Occipital lobe (tissue), 2 donors: Measurements from ENCODE around the gene CD300A. TPM values are rescaled to one million over a fixed set of nuclear protein-coding genes. Genes with fewer than 3 reads are reported as not detected.
"Not testable (repeated sequence)": the region's sequence is repeated elsewhere in the genome, so short reads cannot be mapped to it uniquely, and the experiment has no call there.

Experiments used
- DNase-seq: peaks from one replicate; lab custom pipeline; 2025; lab: John Stamatoyannopoulos, UW
- total RNA-seq: library from RNA; depleted of rRNA; stranded (reverse); fragments of >200 nt; gene quantifications from one replicate; pipeline ENCODE4 v1.2.3, GENCODE V29; 2014

The CD300A gene
- total RNA-seq, 1 donor from 2014 or later = 3.3 TPM

DNA sequence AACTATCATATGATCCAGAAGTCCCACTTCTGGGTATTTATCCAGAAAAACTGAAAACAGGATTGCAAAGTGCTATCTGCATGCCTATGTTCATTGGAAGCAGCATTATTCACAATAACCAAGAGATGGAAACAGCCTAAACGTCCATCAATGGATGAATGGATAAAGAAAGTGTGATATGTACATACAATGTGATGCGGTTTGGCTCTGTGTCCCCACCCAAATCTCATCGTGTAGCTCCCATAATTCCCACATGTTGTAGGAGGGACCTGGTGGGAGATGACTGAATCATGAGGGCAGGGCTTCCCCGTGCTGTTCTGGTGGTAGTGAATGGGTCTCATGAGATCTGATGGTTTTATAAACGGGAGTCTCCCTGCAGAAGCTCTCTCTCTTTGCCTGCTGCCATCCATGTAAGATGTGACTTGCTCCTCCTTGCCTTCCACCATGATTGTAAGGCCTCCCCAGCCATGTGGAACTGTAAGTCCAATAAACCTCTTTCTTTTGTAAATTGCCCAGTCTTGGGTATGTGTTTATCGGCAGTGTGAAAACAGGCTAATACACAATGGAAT, 52.1 kb downstream of the CD300A start:
- not testable (repeated sequence) for DNase-seq

DNA sequence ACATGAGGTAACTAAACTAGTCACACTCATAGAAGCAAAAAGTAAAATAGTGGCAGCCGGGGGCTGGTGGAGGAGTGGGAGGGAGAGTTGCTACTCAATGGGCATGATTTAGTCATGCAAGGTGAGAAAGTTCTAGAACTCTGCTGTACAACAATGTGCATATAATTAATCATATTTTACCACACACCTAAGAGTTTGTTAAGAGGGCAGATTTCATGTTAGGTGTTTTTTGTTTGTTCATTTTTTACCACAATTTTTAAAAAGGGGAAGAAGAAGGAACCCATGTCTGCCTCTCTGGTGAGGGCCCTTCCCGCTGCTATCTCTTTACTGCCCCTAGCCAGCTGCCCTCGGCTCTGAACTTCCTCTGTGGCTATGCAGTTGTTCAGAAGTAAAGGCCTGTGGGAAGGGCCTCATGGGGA, 53.6 kb downstream of the CD300A start:
- no peak for DNase-seq

DNA sequence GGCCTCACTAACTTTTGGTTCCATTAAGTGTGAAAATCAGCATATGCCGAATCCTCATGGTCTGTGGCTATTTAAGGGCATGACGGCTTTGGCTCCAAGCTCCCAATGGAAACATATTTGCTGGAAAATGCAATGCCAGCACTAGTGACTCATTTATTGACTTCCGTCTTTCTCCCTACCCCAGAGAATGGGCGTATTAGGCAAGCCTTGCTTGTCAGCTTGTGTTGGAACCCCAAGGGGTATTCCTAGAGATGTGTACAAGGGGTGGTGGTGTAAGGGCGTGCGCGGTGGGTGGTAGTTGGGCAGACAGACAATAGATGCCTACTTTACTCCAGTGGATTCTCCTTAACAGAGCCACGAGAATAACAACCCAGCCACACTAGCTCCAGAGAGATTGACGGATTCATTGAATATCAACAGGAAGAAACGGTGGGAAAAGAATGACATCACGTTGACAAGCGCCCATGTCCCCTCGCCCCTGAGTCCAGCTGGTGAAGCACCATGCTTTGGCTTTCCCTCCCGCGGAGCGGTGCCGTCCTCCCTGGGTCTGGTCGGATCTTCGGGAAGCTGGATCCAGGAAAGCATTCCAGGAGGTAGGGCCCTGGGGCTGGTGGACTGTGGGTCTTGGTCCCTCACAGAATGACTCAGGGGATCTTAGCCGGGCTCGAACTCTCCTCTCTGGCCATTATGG, 54.5 kb downstream of the CD300A start:
- DNase-seq = no peak

DNA sequence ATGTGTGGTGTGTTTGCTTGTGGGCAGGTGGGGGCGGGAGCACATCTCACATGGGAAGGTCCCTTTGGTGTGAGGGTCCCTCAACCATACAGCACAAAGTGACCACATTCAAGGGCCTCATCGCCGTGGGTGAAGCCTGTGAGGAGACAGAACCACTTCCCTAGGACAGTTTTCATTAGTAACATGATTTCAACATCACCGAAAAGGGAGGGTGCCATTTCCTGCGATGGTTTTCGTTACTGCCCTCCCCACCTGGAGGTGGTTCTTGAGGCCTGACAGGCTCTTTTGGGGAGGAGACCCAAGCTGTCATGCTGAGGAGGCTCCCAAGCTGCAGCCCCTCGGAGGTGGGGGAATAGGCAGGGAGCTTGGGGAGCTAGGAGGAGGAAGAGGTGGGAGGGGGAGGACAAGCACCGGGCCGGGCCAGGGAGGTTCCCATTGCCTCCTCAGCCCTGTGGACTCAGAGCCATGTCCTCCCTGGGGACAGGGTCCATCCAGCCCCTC, 55.3 kb downstream of the CD300A start:
- no peak for DNase-seq

DNA sequence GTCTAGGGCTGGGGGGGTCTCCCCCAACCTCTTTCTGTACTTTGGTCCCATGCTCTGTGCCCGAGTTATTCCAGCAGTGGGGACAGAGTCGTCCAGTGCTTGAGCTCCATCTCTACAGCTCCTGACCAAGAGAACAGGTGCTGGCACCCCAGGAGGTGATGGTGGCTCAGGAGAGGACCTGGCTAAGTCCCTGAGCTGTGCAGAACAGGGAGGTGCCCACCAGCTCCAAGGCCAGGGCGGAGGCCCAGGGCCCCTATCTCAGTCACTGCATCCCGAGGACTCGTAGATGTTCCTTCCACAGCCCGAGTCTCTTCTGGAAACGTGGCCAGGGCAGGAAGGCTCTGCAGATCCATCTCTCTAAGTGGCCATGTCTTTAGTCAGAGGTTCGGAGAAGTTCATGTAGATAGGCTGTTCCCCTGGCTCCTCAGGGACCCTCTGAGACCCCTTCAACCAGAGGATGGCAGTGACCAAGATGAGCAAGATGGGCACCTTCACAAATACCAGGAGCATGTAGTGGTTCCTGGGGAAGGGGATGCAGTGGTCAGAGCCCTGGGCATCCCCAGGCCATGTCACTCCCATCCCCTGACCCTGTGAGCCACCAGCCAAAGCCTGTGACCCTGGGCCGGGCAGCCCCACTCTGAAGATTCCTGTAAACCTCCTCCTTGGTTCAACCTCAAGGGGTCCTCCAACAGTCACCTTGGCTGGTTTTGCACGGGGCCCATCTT, 56.1 kb downstream of the CD300A start:
- DNase-seq = no peak

DNA sequence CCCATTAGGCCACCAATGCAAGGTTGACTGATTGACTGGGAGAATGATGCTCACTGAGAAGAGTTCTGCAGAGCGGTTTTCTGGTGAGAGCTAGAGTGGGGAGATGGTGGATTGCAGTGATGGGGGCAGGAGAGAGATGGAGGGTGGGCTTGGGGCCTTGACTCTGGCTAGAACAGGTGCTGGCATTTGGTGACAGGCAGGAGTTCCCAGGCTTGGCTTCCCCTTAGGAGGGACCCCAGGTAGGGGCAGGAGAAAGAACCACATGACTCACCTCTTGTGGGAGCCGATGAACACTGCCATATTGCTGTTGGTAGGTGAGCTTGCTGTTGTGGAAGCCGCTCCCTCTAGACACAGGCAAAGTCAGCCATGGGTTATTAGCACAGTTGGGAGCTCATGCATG, 56.9 kb downstream of the CD300A start:
- DNase-seq = no peak

DNA sequence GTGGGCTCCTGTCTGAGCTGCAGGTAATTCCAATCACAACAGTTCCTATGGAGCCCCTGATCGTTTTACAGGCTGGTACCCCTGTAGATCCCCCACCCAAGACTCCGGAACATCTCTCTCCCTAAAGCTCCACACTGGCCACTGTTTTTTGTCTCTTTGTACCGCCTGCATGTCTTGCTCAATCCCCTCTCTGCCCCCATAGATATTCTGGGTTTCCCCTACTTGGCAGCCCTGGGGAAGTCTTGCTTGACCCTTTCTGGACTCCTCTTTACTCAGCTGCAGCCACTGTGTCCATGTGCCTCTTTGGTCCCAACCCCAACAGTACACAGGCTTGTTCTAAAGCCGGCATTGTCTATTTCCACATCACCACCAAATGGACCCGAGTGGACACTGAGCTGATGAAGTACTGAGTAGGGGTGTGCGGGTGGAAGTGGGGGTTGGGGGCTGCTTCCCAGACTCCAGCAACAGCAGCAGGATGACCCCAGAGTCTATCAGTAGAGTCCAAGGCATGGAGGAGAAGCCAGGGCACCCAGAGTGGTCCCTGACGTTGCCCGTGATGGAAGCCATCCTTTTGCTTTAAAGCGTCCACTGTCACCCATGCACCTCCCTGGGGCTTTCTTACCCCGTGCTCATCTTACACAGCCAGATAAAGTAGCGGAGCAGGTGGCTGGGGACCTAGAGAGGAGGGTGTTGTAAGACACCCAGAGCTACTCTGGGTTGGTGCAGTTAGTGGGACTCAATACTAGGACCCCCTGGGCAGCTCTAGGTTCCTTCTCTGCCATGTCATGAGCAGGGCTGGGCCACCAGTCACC, 58.4 kb downstream of the CD300A start:
- DNase-seq = no peak

DNA sequence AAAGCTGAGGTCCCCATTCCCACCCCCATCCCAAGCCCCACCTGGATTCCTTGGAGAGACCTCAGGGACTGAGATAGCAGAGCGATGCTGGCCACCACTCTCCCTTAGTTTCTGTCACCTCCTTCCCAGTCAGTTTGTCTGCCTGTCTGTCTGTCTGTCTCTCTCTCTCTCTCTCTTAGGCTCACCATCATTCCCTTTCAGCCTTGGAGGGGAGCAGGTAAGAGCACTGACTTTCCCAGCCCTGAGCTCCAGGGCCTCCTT, 59.0 kb downstream of the CD300A start:
- DNase-seq = no peak

DNA sequence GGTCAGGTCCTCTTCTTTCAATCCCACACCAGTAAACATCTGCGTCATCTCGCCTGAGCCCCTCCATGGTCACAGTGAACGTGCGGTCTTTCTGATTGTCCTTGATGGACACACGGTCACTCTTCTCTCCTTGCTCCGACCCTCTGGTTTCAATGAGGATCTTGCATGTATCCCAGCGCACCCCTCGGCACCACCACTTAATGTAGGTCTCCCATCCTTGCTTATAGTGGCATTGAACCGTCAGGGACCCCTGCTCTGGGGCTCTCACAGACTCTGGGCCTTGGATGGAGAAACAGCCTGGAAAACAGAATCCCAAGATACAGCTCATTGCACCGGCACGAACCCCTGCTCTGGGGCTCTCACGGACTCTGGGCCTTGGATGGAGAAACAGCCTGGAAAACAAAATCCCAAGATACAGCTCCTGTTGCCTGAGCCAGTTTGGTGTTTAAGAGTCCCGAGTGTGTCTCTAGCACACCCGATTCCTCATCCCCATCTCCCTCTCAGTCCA, 59.4 kb downstream of the CD300A start:
- no peak for DNase-seq

DNA sequence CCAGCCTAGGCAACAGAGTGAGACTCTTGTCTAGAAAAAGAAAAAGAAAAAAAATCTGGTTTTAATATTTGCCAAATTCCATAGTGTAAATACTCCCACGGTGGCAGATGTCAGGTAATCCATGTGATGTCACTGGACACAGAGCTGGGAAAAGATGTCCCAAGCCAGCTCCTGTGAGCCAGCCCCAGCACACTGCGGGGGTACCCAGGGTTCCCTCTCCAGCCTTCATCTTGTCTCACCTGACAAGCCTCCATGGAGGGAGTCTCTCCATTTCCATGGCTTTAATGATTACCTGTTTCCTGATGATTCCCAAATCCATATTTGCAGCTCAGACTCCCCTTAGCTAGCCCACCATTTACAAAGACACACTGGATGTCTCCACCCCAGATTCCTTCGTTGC, 60.2 kb downstream of the CD300A start:
- no peak for DNase-seq

DNA sequence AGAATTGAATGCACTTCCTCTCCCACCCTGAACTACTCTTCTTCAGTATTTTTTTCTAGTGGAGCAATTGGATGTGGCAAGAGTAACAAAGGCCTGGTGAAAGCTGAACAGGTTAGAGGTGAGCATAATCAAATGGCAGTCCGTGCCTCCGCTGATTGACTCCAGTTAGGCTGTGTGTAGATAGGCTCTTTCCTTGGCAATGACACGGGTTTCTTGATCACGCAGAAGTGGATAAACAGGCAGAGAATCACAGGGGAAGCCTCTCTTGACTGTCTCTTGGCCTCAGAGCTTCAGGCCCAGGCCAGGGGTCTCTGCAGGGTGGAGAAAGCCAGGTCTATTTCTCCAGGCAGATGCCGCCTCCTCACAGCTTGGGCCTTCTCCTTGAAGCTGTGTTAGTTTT, 60.6 kb downstream of the CD300A start:
- no peak for DNase-seq

DNA sequence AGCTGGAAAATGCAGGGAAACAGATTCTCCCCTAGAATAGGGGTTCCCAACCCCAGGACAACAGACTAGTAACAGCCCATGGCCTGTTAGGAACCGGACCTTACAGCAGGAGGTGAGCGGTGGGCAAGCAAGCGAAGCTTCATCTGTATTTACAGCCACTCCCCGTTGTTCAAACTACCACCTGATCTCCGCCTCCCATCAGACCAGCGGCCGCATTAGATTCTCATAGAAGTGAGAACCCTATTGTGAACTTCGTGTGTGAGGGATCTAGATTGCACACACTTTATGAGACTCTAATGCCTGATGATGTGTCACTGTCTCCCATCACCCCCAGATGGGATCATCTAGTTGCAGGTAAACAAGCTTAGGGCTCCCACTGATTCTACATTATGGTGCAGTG, 61.3 kb downstream of the CD300A start:
- DNase-seq = no peak

DNA sequence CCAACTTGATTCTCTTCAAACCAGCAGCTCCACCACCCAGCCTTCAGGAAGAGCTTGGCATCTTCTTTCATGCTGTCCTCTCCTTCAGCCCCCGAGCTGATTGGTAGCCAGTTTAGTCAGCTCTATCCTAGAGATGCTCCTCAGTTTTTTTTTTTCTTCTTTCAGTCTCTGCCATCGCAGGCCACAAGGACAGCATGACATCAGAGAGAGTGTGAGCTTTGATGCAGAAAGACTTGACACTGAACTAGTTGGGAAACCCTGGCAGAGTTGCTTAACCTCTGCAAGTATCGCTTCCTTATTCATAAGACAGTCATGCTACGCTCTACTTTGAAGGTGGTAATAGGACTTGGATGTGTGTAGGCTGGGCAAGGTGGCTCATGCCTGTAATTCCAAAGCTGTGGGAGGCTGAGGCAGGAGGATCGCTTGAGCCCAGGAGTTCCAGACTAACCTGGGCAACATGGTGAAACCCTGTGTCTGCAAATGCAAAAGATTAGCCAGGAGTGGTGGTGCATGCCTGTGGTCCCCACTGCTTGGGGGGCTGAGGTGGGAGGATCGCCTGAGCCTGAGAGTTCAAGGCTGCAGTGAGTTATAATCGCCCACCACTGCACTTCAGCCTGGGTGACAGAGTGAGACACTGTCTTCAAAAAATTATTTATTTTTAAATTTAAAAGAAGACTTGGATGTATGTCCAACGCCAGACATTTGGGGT, 62.2 kb downstream of the CD300A start:
- no peak for DNase-seq

DNA sequence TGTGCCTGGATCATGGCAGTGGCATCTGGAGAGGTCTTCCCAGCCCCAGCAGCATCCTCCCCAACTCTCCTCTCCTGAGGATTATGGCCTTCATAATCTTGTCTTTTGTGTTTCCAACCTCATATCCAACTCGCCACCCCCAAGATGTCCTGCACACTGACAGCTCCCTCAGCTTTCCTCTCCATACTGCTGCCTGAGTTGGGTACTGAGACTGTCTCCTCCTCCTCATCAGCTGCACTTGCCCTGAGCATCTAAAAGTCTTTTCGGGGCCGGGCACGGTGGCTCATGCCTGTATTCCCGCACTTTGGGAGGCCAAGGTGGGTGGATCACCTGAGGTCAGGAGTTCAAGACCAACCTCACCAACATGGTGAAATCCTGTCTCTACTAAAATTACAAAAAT, 62.8 kb downstream of the CD300A start:
- DNase-seq = no peak

DNA sequence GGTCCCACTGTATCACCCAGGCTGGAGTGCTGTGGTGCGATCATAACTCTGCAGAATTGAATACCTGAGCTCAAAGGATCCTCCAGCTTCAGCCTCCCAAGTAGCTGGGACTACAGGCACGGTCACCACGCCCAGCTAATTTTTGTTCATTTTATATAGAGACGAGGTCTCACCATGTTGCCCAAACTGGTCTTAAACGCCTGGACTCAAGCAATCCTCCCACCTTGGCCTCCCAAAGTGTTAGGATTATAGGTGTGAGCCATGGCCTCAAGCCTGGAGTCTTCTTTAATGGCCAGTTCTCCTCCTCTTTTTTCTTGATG, 64.4 kb downstream of the CD300A start:
- DNase-seq = no peak

DNA sequence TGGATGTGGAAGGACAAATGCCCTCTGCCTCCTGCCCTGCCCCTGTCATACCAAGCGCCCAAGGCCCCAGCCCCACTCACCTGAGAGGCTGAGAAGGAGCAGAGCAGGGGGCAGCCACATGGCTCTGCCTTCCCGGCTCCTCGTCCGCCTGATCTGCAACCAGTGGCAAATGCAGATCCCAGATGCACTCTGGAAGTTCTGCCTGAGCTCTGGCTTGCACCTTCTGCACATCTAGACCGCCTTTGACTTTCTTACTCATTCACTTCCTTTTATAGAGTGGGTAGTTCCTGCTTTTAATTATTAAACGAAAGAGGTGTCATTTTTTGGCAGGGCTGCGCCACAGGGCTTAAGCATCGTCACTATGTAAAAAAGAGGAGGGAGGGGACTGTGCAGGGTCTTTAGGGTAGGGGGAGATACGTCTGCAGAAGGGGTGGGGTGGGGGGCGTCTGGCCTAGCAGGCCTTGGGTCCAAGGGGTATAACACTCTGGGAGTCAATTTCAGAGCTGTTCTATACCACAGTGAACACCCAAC, 64.9 kb downstream of the CD300A start, which contains the start of gene CD300LB:
Gene CD300LB, minus strand, starts transcription at position 245 of the 531 bp plus-strand sequence. Its CDS starts 125 bp downstream, at position 120.
- no peak for DNase-seq

DNA sequence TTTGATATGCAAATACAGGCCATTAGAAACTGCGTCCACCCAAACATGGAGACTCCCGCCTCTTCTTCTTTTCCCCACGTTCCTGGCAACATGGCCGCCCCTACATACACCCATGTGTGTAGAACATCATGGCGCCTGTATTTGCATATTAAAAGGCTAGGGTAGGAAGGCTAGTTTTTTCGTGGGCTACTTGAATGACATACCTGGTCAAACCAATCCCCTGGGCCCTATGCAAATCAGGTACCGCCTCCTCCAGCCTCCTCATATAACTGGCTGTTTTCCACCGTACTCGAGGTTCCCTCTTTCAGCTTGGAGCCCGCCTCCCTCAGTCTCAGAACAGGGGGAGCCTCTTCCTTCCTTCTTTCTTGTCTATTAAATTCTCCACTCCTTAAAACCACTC, 65.7 kb downstream of the CD300A start:
- no peak for DNase-seq
